HCT116 (cell line): ENCODE measurements around the gene PSTPIP2. TPM values are rescaled to one million over a fixed set of nuclear protein-coding genes. Genes with fewer than 3 reads are reported as not detected.

Experiments
- ATAC-seq: fragments of 200-7000 bp; cut with Tn5 transposase; 2 replicates; pipeline ENCODE4 v1.9.1; 2020; ENCODE audit warnings: mild to moderate bottlenecking, moderate library complexity
- BruUV-seq: library from RNA; stranded (reverse); fragments of 400-500 nt; replicated peaks from 2 replicates; lab custom pipeline; 2021; lab: Mats Ljungman, UMichigan
- CTCF ChIA-PET: fragments of 300-600 bp; sonication (Branson Sonifier 250); formaldehyde crosslinking; loops from one replicate; lab custom pipeline; 2021; ENCODE audit warnings: antibody characterized with exemption; lab: Charles Lee
- POLR2A ChIA-PET: fragments of 300-600, 350-600 bp; sonication (Branson Sonifier 250); formaldehyde crosslinking; loops from one replicate; lab custom pipeline; 2021; ENCODE audit warnings: antibody characterized with exemption; lab: Charles Lee
- RAD21 ChIA-PET, 2 experiments: fragments of 300-600 bp; sonication (Branson Sonifier 250); formaldehyde crosslinking; loops; one replicate each; lab custom pipeline; 2023; ENCODE audit warnings: low total read pairs in 2 of 2; ENCODE audit not compliant: uncharacterized antibody in 2 of 2, unreplicated experiment in 2 of 2, low non-redundant PET in 1 of 2; lab: Charles Lee
- DNase-seq: peaks from one replicate; pipeline ENCODE4 v3.0.0-alpha.2; 2010; ENCODE audit warnings: low read depth, low spot score
- H2AFZ ChIP-seq: fragments of 200-600 bp; shearing (Covaris generic), sonication (generic); 2 replicates; pipeline ENCODE4 v1.6.1; 2017; ENCODE audit warnings: low read depth, mixed run types, mixed read lengths, antibody characterized with exemption, low read length; ENCODE audit not compliant: poor library complexity, severe bottlenecking
- H3K27ac ChIP-seq: 2 replicates; pipeline ENCODE4 v1.5.1; 2012; ENCODE audit warnings: low read depth, low read length
- H3K27me3 ChIP-seq: fragments of 200-600 bp; sonication (generic); 2 replicates; pipeline ENCODE4 v1.6.1; 2016; ENCODE audit warnings: mixed run types, low read length, mixed read lengths; ENCODE audit not compliant: insufficient read depth
- H3K36me3 ChIP-seq, 2 experiments: fragments of 200-500 bp in 1 of 2; fragments of 200-600 bp in 1 of 2; sonication (Bioruptor generic) in 1 of 2; sonication (generic) in 1 of 2; 2 replicates each; pipeline versions ENCODE4 v1.5.1 to v1.6.1; 2014 to 2016; ENCODE audit warnings: low read length in 2 of 2, inconsistent platforms in 1 of 2, mixed read lengths in 1 of 2, mixed run types in 1 of 2; ENCODE audit not compliant: insufficient read depth in 2 of 2, control insufficient read depth in 1 of 2
- H3K4me1 ChIP-seq, 2 experiments: fragments of 200-600 bp in 1 of 2; sonication (generic) in 1 of 2; 2 replicates each; pipeline versions ENCODE4 v1.5.1 to v1.6.1; 2012 to 2017; ENCODE audit warnings: low read length in 2 of 2, inconsistent platforms in 1 of 2, mild to moderate bottlenecking in 1 of 2, mixed read lengths in 1 of 2, mixed run types in 1 of 2, moderate library complexity in 1 of 2; ENCODE audit not compliant: insufficient read depth in 2 of 2, control insufficient read depth in 1 of 2
- H3K4me2 ChIP-seq: fragments of 200-600 bp; sonication (generic); 2 replicates; pipeline ENCODE4 v1.6.1; 2017; ENCODE audit warnings: mixed run types, low read length, mixed read lengths
- H3K4me3 ChIP-seq, 2 experiments: fragments of 200-600 bp in 1 of 2; sonication (generic) in 1 of 2; replicated peaks in 1 of 2; 2 replicates each; pipeline ENCODE4 v1.5.1; 2011 to 2016; ENCODE audit warnings: low read length in 2 of 2, control low read depth in 1 of 2, low read depth in 1 of 2, mild to moderate bottlenecking in 1 of 2, mixed read lengths in 1 of 2, mixed run types in 1 of 2
- H3K79me2 ChIP-seq: fragments of 200-600 bp; sonication (generic); 2 replicates; pipeline ENCODE4 v1.6.1; 2017; ENCODE audit warnings: mild to moderate bottlenecking, mixed run types, low read length, moderate library complexity, mixed read lengths; ENCODE audit not compliant: insufficient read depth
- H3K9ac ChIP-seq: fragments of 200-600 bp; sonication (generic); 2 replicates; pipeline ENCODE4 v1.6.1; 2016; ENCODE audit warnings: low read length, mixed read lengths
- H3K9me2 ChIP-seq: fragments of 200-600 bp; sonication (generic), shearing (Covaris generic); 2 replicates; pipeline ENCODE4 v1.6.1; 2017; ENCODE audit warnings: mixed run types, mild to moderate bottlenecking, moderate library complexity; ENCODE audit not compliant: insufficient read depth
- H3K9me3 ChIP-seq, 2 experiments: fragments of 200-500 bp in 1 of 2; fragments of 200-600 bp in 1 of 2; sonication (Bioruptor generic) in 1 of 2; sonication (generic) in 1 of 2; 2 replicates each; pipeline ENCODE4 v1.6.1; 2014 to 2017; ENCODE audit warnings: low read length in 2 of 2, mixed read lengths in 2 of 2, inconsistent platforms in 1 of 2, low read depth in 1 of 2, mild to moderate bottlenecking in 1 of 2, mixed run types in 1 of 2, moderate library complexity in 1 of 2; ENCODE audit not compliant: control insufficient read depth in 1 of 2, insufficient read depth in 1 of 2
- H4K20me1 ChIP-seq: fragments of 200-600 bp; sonication (generic), shearing (Covaris generic); 2 replicates; pipeline ENCODE4 v1.6.1; 2017; ENCODE audit warnings: mixed run types, mild to moderate bottlenecking, moderate library complexity; ENCODE audit not compliant: insufficient read depth
- ATF3 ChIP-seq: IDR thresholded peaks from 2 replicates; pipeline ENCODE4 v1.6.1; 2012
- CBX3 ChIP-seq: IDR thresholded peaks from 2 replicates; pipeline ENCODE4 v1.6.1; 2012; ENCODE audit warnings: low read depth
- CEBPB ChIP-seq: IDR thresholded peaks from 2 replicates; pipeline ENCODE4 v1.6.1; 2012; ENCODE audit warnings: low read depth
- EGR1 ChIP-seq: IDR thresholded peaks from 2 replicates; pipeline ENCODE4 v1.6.1; 2012; ENCODE audit warnings: low read depth
- EZH2phosphoT487 ChIP-seq: fragments of 200-600 bp; IDR thresholded peaks from 2 replicates; pipeline ENCODE4 v1.6.1; 2018; ENCODE audit warnings: antibody characterized with exemption, borderline replicate concordance
- FOSL1 ChIP-seq: IDR thresholded peaks from 2 replicates; pipeline ENCODE4 v1.6.1; 2012; ENCODE audit warnings: low read depth
- POLR2AphosphoS5 ChIP-seq: IDR thresholded peaks from 2 replicates; pipeline ENCODE4 v1.6.1; 2011; ENCODE audit warnings: mild to moderate bottlenecking, low read depth, low read length, moderate library complexity
- SIN3A ChIP-seq: IDR thresholded peaks from 2 replicates; pipeline ENCODE4 v1.6.1; 2012; ENCODE audit warnings: low read depth
- SP1 ChIP-seq: IDR thresholded peaks from 2 replicates; pipeline ENCODE4 v1.6.1; 2012; ENCODE audit warnings: low read depth
- SRF ChIP-seq: IDR thresholded peaks from 2 replicates; pipeline ENCODE4 v1.6.1; 2012; ENCODE audit warnings: low read depth
- TCF7L2 ChIP-seq: IDR thresholded peaks from 2 replicates; pipeline ENCODE4 v1.7.0; 2011; ENCODE audit warnings: borderline replicate concordance, inconsistent platforms; ENCODE audit not compliant: insufficient read depth, insufficient read length; ENCODE audit errors: extremely low read depth
- YY1 ChIP-seq: IDR thresholded peaks from 2 replicates; pipeline ENCODE4 v1.6.1; 2011; ENCODE audit warnings: low read length, low read depth, moderate library complexity, mild to moderate bottlenecking; ENCODE audit not compliant: insufficient replicate concordance; ENCODE audit errors: extremely low read depth
- ZFX ChIP-seq: fragments of 450-650 bp; IDR thresholded peaks from 2 replicates; pipeline ENCODE4 v1.6.1; 2017
- intact Hi-C: fragments of 100-400 bp; cut with micrococcal nuclease; formaldehyde crosslinking; loops from 2 replicates; pipeline ENCODE4 v1.10.0; 2022
- total RNA-seq: library from RNA; stranded (reverse); gene quantifications from one replicate; pipeline ENCODE4 v1.2.1, GENCODE V29; 2021; ENCODE audit not compliant: unreplicated experiment
- TF ChIP-seq, protein P1 (sequence below): IDR thresholded peaks from 2 replicates; pipeline ENCODE4 v1.6.1; 2011; ENCODE audit warnings: mild to moderate bottlenecking, low read length, moderate library complexity; ENCODE audit not compliant: insufficient replicate concordance; ENCODE audit errors: extremely low read depth
- TF ChIP-seq, protein P2 (sequence below): IDR thresholded peaks from 2 replicates; pipeline ENCODE4 v1.6.1; 2012; ENCODE audit warnings: low read depth

The PSTPIP2 gene
- total RNA-seq, 1 experiment from 2014 or later, result 20.0 TPM

GRCh38 chr18:46055838-46056230 lies 16.2 kb downstream of the PSTPIP2 start (continued):
- TF ChIP-seq, protein P1, sequence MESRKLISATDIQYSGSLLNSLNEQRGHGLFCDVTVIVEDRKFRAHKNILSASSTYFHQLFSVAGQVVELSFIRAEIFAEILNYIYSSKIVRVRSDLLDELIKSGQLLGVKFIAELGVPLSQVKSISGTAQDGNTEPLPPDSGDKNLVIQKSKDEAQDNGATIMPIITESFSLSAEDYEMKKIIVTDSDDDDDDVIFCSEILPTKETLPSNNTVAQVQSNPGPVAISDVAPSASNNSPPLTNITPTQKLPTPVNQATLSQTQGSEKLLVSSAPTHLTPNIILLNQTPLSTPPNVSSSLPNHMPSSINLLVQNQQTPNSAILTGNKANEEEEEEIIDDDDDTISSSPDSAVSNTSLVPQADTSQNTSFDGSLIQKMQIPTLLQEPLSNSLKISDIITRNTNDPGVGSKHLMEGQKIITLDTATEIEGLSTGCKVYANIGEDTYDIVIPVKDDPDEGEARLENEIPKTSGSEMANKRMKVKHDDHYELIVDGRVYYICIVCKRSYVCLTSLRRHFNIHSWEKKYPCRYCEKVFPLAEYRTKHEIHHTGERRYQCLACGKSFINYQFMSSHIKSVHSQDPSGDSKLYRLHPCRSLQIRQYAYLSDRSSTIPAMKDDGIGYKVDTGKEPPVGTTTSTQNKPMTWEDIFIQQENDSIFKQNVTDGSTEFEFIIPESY, result no peak
- no peak for TF ChIP-seq EGR1
- TF ChIP-seq POLR2AphosphoS5, result no peak
- no peak for TF ChIP-seq CBX3
- TF ChIP-seq, all 23 proteins: peak for 0

GRCh38 chr18:46054956-46055837 lies 16.9 kb downstream of the PSTPIP2 start:
- H3K27me3 ChIP-seq, result no peaks in the 10 kb centered on the region
- H3K4me2 ChIP-seq, result no peak overlapping the region
- no peak for DNase-seq
- no peaks in the 10 kb centered on the region for H3K79me2 ChIP-seq
- no peak for ATAC-seq
- intact Hi-C loops, result no loop called here
- RAD21 ChIA-PET, result no interaction called here
- H3K9me3 ChIP-seq, result no peaks in the 10 kb centered on the region
- CTCF ChIA-PET, result no interaction called here
- BruUV-seq, result no TSS peak
- no peaks in the 10 kb centered on the region for H4K20me1 ChIP-seq
- no peak overlapping the region for H3K9ac ChIP-seq
- H2AFZ ChIP-seq, result no peak overlapping the region
- H3K4me3 ChIP-seq, result no peak overlapping the region
- no peaks in the 10 kb centered on the region for H3K36me3 ChIP-seq
- no peak overlapping the region for H3K27ac ChIP-seq
- no peaks in the 10 kb centered on the region for H3K9me2 ChIP-seq
- POLR2A ChIA-PET, result no interaction called here
- TF ChIP-seq POLR2AphosphoS5, result no peak
- TF ChIP-seq YY1, result no peak
- no peak for TF ChIP-seq ATF3
- TF ChIP-seq, protein P2, sequence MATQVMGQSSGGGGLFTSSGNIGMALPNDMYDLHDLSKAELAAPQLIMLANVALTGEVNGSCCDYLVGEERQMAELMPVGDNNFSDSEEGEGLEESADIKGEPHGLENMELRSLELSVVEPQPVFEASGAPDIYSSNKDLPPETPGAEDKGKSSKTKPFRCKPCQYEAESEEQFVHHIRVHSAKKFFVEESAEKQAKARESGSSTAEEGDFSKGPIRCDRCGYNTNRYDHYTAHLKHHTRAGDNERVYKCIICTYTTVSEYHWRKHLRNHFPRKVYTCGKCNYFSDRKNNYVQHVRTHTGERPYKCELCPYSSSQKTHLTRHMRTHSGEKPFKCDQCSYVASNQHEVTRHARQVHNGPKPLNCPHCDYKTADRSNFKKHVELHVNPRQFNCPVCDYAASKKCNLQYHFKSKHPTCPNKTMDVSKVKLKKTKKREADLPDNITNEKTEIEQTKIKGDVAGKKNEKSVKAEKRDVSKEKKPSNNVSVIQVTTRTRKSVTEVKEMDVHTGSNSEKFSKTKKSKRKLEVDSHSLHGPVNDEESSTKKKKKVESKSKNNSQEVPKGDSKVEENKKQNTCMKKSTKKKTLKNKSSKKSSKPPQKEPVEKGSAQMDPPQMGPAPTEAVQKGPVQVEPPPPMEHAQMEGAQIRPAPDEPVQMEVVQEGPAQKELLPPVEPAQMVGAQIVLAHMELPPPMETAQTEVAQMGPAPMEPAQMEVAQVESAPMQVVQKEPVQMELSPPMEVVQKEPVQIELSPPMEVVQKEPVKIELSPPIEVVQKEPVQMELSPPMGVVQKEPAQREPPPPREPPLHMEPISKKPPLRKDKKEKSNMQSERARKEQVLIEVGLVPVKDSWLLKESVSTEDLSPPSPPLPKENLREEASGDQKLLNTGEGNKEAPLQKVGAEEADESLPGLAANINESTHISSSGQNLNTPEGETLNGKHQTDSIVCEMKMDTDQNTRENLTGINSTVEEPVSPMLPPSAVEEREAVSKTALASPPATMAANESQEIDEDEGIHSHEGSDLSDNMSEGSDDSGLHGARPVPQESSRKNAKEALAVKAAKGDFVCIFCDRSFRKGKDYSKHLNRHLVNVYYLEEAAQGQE, result no peak
- TF ChIP-seq, protein P1, result no peak
- no peak for TF ChIP-seq SRF
- TF ChIP-seq FOSL1, result no peak
- TF ChIP-seq ZFX, result no peak
- TF ChIP-seq CEBPB, result no peak
- TF ChIP-seq EZH2phosphoT487, result no peak
- TF ChIP-seq SP1, result no peak
- no peak for TF ChIP-seq TCF7L2
- no peak for TF ChIP-seq SIN3A
- TF ChIP-seq, all 23 proteins: peak for 0
- H3K4me1 ChIP-seq, result no peaks in the 10 kb centered on the region
